ENCODE data around the gene RASA4.
"Not testable (repeated sequence)": the region's sequence is repeated elsewhere in the genome, so short reads cannot be mapped to it uniquely, and the experiment has no call there.

RASA4 gene

GRCh38 chr7:102546353-102546752, 70.2 kb downstream of the RASA4 start:
- intact Hi-C loops (cut with DNase I); DNase-seq: not testable (repeated sequence)

- peak in 1 of 10 donors; percentile 15 for DNase-seq
- intact Hi-C loops (cut with DNase I): not testable (repeated sequence)
Observed at GRCh38 chr7:102545288-102545687, 71.3 kb downstream of the RASA4 start.

- intact Hi-C loops (cut with DNase I): not testable (repeated sequence)
Observed at GRCh38 chr7:102544372-102544771, 72.2 kb downstream of the RASA4 start.

GRCh38 chr7:102543596-102543995, 73.0 kb downstream of the RASA4 start, which contains the start of gene UPK3BL2:
TSS of gene UPK3BL2 (minus strand) at chr7:102543696. CDS start at chr7:102543636, 60 bp downstream.
- intact Hi-C loops (cut with DNase I); DNase-seq: not testable (repeated sequence)

More at GRCh38 chr7:102544372-102544771, 72.2 kb downstream of the RASA4 start:
- not testable (repeated sequence) for DNase-seq

- intact Hi-C loops (cut with DNase I): not testable (repeated sequence)
- peak in 3 of 10 donors; percentile 11 to 77 (median 25) for DNase-seq
Observed at GRCh38 chr7:102542771-102543170, 73.8 kb downstream of the RASA4 start.

GRCh38 chr7:102542083-102542482, 74.5 kb downstream of the RASA4 start:
- DNase-seq: peak in 1 of 10 donors; percentile 67
- intact Hi-C loops (cut with DNase I): not testable (repeated sequence)

- intact Hi-C loops (cut with DNase I); DNase-seq: not testable (repeated sequence)
Observed at GRCh38 chr7:102540604-102541003, 76.0 kb downstream of the RASA4 start.

GRCh38 chr7:102535062-102535615, 81.4 kb downstream of the RASA4 start:
- intact Hi-C loops (cut with DNase I); DNase-seq: not testable (repeated sequence)

GRCh38 chr7:102532127-102532526, 84.4 kb downstream of the RASA4 start:
- DNase-seq; intact Hi-C loops (cut with DNase I): not testable (repeated sequence)

- intact Hi-C loops (cut with DNase I); DNase-seq: not testable (repeated sequence)
Observed at GRCh38 chr7:102531583-102531982, 85.0 kb downstream of the RASA4 start.

GRCh38 chr7:102527822-102528793, 88.4 kb downstream of the RASA4 start:
- DNase-seq: peak in 1 of 10 donors; percentile 18
- intact Hi-C loops (cut with DNase I): not testable (repeated sequence)

GRCh38 chr7:102527182-102527581, 89.4 kb downstream of the RASA4 start:
- DNase-seq; intact Hi-C loops (cut with DNase I): not testable (repeated sequence)

GRCh38 chr7:102524803-102525202, 91.8 kb downstream of the RASA4 start:
- intact Hi-C loops (cut with DNase I): not testable (repeated sequence)
- peak in 2 of 10 donors; percentile 33 to 63 for DNase-seq
